SH-SY5Y (cell line): ENCODE results near the gene SLC9A4.

Experiments
- GATA2 ChIP-seq: IDR thresholded peaks from 2 replicates; pipeline ENCODE4 v1.6.1; 2011; ENCODE audit warnings: mild to moderate bottlenecking, low read depth, low read length
- GATA3 ChIP-seq: IDR thresholded peaks from 2 replicates; pipeline ENCODE4 v1.6.1; 2011; ENCODE audit warnings: low read depth, mild to moderate bottlenecking, low read length, moderate library complexity

DNA sequence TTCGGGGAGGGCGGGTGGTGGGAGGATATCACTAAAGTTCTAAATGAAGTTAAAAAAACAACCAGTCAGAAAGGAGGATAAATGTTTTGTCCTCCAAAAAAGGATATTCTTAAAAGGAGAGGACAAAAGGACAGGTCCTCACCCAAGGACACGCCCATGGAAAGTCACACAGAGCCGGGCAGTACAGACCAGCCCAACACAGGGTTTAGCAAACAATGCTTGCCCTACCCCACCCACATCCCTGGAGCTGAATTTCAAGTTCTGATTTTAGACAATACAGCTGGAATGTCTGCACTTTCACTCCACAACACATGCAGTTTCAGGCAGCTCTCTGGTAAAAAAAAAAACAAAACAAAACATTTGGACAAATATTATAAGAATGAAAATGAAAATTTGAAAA is 67.9 kb downstream of the SLC9A4 start:
- no peak for TF ChIP-seq GATA2
- no peak for TF ChIP-seq GATA3
